ENCODE measurements around the gene MCAM. TPM values are rescaled to one million over a fixed set of nuclear protein-coding genes. Genes with fewer than 3 reads are reported as not detected.

Gene MCAM
- total RNA-seq, 1 experiment from 2014 or later: 124 TPM

DNA sequence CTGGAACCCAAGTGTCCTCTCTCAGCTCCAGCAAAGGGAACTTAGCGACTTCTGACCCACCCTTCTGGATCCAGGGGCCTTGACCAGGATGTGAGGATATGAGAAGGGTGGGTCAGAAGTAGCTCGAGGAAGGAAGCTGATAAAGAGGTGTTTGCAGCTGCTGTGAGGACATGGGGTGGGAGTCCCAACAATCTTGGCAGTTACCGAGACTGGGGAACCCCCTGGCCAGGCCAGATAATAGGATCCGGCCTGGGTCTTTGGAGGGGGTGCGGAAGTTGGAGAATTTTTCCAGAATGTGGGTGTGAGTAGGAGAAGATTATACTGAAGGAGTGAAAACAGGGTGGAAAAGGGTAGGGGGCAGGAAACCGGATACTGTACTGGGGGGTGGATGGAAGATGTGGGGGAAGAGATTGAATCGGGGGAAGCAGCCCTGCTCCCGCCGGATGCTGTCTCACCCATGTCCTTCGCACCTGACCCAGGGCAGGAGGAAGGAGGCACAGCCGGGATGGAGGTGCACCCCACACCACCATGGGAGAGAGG is 2.8 kb upstream of the MCAM start:
- Histone ChIP-seq H3F3A (ENCODE audit: low read length, unreplicated experiment) (no peaks in the 10 kb centered on the region), H3K79me2 (ENCODE audit: low read length) (peaks cover 21% of the 10 kb centered on the region), H3K36me3 (ENCODE audit: low read depth, low read length) (peaks cover 2% of the 10 kb centered on the region; the same call in 1 of the 2 replicates), H3K9me3 (ENCODE audit: low read length) (no peaks in the 10 kb centered on the region), H3K27me3 (ENCODE audit: low read length) (no peaks in the 10 kb centered on the region), H3K4me3 (ENCODE audit: low read length) (no peak overlapping the region), H3K4me2 (ENCODE audit: low read length) (no peak overlapping the region), H4K20me1 (ENCODE audit: low read length) (0 out of 2 replicates have a peak, but pooled peaks cover 3% of the 10 kb centered on the region), H2AFZ (ENCODE audit: low read length) (no peak overlapping the region), H3K9me2 (replicated peaks; ENCODE audit: low read length) (no peaks in the 10 kb centered on the region), H3K27ac (ENCODE audit: low read length) (no peak overlapping the region), H3K4me1 (ENCODE audit: insufficient read depth, low read length) (peaks cover 50% of the 10 kb centered on the region), H3K9ac (ENCODE audit: low read length) (no peak overlapping the region)
- no TSS peak for BruUV-seq (replicated peaks)
- intact Hi-C loops (cut with micrococcal nuclease): loop anchor here (5.0 to 10.0 kb wide), 2 partner anchors 112 to 155 kb away; partner anchors contain the start of genes CBL and NLRX1
- POLR2A ChIA-PET (ENCODE audit: unreplicated experiment): no interaction called here
- TF ChIP-seq EZH2 (IDR thresholded peaks at IDR 0.05; ENCODE audit: low read length, unreplicated experiment) (no peak), EZH2phosphoT487 (IDR thresholded peaks at IDR 0.05; ENCODE audit: borderline replicate concordance, low read length) (no peak)
- TF ChIP-seq, protein P1, sequence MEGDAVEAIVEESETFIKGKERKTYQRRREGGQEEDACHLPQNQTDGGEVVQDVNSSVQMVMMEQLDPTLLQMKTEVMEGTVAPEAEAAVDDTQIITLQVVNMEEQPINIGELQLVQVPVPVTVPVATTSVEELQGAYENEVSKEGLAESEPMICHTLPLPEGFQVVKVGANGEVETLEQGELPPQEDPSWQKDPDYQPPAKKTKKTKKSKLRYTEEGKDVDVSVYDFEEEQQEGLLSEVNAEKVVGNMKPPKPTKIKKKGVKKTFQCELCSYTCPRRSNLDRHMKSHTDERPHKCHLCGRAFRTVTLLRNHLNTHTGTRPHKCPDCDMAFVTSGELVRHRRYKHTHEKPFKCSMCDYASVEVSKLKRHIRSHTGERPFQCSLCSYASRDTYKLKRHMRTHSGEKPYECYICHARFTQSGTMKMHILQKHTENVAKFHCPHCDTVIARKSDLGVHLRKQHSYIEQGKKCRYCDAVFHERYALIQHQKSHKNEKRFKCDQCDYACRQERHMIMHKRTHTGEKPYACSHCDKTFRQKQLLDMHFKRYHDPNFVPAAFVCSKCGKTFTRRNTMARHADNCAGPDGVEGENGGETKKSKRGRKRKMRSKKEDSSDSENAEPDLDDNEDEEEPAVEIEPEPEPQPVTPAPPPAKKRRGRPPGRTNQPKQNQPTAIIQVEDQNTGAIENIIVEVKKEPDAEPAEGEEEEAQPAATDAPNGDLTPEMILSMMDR (conservative IDR thresholded peaks at IDR 0.05; ENCODE audit: low read depth, low read length): no peak
- CTCF ChIA-PET: no interaction called here
- ATAC-seq (no peak), DNase-seq (no peak)

DNA sequence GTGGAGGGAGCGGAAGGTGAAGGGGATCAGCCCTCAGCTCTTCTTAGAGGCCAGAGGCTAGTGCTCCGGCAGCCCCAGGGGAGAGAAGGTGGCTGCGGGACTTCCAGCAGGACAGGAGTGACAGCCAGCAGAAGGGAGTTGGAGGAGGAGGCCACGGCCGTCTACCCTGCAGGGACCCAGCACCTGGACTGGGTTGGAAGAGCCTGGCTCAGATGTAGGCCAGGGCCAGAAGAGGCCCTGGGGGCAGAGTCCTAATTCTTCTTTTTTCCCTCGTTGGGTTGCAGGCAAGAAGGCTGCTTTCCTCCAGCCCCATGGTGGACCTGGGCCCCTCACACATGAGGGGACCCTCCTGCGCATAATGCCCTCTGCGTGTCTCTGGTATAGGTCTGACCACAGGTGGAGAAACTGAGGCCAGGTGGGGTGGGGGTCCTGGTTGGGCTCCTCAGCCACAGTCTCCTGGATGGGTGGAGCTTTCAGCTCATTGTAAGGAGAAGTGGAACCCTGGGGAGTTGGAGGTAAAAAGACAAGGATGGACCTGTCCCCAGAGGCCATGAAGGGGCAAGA is 2.3 kb upstream of the MCAM start:
- H3K4me2 ChIP-seq (ENCODE audit: low read length): peak overlapping the region; percentile 53; the same call in 1 of the 2 replicates
- BruUV-seq (replicated peaks): no TSS peak
- H3K4me3 ChIP-seq (ENCODE audit: low read length): no peak overlapping the region

More for the DNA sequence above, 2.3 kb upstream of the MCAM start:
- Histone ChIP-seq H2AFZ (ENCODE audit: low read length) (no peak overlapping the region), H3K36me3 (ENCODE audit: low read depth, low read length) (peaks cover 7% of the 10 kb centered on the region), H3K27ac (ENCODE audit: low read length) (peak overlapping the region; percentile 64), H3K9me2 (replicated peaks; ENCODE audit: low read length) (no peaks in the 10 kb centered on the region), H3K9me3 (ENCODE audit: low read length) (no peaks in the 10 kb centered on the region), H3F3A (ENCODE audit: low read length, unreplicated experiment) (no peaks in the 10 kb centered on the region), H3K27me3 (ENCODE audit: low read length) (no peaks in the 10 kb centered on the region), H3K4me1 (ENCODE audit: insufficient read depth, low read length) (peaks cover 50% of the 10 kb centered on the region), H3K9ac (ENCODE audit: low read length) (no peak overlapping the region), H3K79me2 (ENCODE audit: low read length) (peaks cover 27% of the 10 kb centered on the region), H4K20me1 (ENCODE audit: low read length) (0 out of 2 replicates have a peak, but pooled peaks cover 5% of the 10 kb centered on the region)
- intact Hi-C loops (cut with micrococcal nuclease): no loop called here
- CTCF ChIA-PET: no interaction called here
- TF ChIP-seq, protein P1 (conservative IDR thresholded peaks at IDR 0.05; ENCODE audit: low read depth, low read length): no peak
- TF ChIP-seq EZH2 (IDR thresholded peaks at IDR 0.05; ENCODE audit: low read length, unreplicated experiment): no peak
- ATAC-seq (no peak), DNase-seq (no peak)
- POLR2A ChIA-PET (ENCODE audit: unreplicated experiment): no interaction called here
